GM12875 (cell line): ENCODE data around the gene BTF3.

Source experiments
- H3K4me3 ChIP-seq: one replicate; pipeline ENCODE4 v1.5.1; 2011; ENCODE audit warnings: low read depth, low read length, control low read depth
- CTCF ChIP-seq: IDR thresholded peaks from 2 replicates; pipeline ENCODE4 v1.5.1; 2011; ENCODE audit warnings: low read depth, mild to moderate bottlenecking, control low read depth, inconsistent platforms, low read length, moderate library complexity, borderline replicate concordance; ENCODE audit not compliant: insufficient read depth

Gene BTF3

DNA sequence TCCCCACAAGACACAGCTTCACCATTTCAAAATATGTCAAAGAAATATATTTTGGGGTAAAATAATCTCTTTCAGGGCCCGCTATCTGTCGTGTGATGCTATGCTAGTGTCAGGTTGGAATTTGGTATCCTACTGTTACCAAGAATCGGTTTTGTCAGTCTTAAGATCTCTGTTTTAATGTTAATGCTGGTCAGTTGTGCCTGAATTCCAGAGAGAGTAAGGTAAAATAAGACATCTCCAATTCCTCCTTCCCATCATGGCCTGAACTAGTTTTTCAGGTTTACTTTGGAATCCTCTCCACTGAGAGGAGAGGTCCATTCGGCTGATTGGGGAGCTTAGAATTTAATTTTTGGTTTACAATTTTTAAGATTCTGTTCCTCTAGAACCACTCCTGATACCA, 10.4 kb upstream of the BTF3 start:
- no peak for TF ChIP-seq CTCF

GRCh38 chr5:73488806-73489205, 9.4 kb upstream of the BTF3 start:
- TF ChIP-seq CTCF, result no peak

More for the DNA sequence above, 10.4 kb upstream of the BTF3 start:
- no peak overlapping the region for H3K4me3 ChIP-seq

DNA sequence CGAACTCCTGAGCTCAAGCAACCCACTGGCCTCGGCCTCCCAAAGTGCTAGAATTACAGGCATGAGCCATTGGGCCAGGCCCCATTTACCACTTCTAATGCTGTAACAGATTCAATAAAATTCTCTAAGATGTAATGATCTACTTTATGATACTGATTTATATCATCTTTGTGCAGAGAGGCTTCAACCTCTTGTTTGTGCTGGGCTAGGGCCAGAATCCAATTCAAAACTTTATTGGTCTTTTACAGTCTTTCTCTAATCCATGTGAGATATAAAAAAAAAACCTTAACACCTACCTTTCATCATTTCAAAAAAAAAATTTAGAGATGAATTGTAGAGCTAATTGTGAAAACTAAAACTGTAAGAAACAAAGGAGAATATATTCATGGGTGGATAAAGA, 8.2 kb upstream of the BTF3 start:
- no peak for TF ChIP-seq CTCF

More at GRCh38 chr5:73488806-73489205, 9.4 kb upstream of the BTF3 start:
- H3K4me3 ChIP-seq, result no peak overlapping the region

DNA sequence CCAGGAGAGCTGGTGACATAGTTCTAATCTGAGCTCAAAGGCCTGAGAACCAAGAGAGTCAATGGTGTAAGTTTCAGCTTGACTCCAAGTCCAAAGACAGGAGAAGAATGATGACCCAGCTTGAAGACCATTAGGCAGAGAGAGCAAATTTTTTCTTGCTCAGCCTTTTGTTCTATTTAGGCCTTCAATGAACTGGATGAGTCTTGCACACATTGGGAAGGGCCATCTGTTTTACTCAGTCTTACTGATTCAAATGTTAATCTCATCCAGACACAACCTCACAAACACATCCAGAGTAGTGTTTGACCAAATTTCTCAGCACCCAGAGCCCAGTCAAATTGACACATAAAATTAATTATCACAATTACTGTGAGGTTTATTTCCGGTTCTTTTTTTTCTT, 7.1 kb upstream of the BTF3 start:
- no peak for TF ChIP-seq CTCF
- H3K4me3 ChIP-seq, result no peak overlapping the region

More for the DNA sequence above, 8.2 kb upstream of the BTF3 start:
- no peak overlapping the region for H3K4me3 ChIP-seq

- H3K4me3 ChIP-seq, result no peak overlapping the region
- no peak for TF ChIP-seq CTCF
Measured at GRCh38 chr5:73493421-73493820, 4.8 kb upstream of the BTF3 start.

GRCh38 chr5:73494721-73495120, 3.5 kb upstream of the BTF3 start:
- H3K4me3 ChIP-seq, result no peak overlapping the region
- no peak for TF ChIP-seq CTCF

DNA sequence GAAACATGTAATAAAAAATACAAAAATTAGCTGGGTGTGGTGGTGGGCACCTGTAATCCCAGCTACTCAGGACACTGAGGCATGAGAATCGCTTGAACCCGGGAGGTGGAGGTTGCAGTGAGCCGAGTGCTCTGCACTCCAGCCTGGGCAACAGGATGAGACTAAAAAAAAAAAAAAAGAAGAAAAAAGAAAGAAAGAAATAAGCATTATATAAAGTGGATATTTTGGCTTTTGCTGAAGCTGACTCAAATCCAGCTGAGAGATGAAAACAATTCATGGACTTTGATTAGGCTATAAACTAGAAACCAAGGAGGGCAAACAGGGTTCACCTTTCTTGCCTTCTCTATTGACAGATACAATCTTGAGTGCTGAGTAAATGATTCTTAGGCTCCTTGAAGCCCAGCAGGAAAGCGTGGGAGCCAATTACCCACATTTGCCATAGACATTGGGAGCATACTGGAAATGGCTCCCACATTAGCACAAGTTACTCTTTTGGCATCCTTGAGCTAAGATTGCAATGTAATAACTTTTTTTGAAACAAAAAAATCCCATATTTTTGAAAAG, 2.4 kb upstream of the BTF3 start:
- TF ChIP-seq CTCF, result no peak
- H3K4me3 ChIP-seq, result no peak overlapping the region
